Rectal smooth muscle tissue (tissue), 1 donor: Measurements from ENCODE around the gene SLC2A1.

Experiments
- H3K27ac ChIP-seq: one replicate; pipeline ENCODE4 v1.7.0; 2013; ENCODE audit warnings: low read depth, low read length, inconsistent platforms
- H3K27me3 ChIP-seq: one replicate; pipeline ENCODE4 v1.7.0; 2013; ENCODE audit warnings: low read length; ENCODE audit not compliant: control insufficient read depth, insufficient read depth
- H3K36me3 ChIP-seq: one replicate; pipeline ENCODE4 v1.7.0; 2013; ENCODE audit warnings: low read length; ENCODE audit not compliant: control insufficient read depth, insufficient read depth
- H3K4me1 ChIP-seq: one replicate; pipeline ENCODE4 v1.7.0; 2013; ENCODE audit warnings: low read length; ENCODE audit not compliant: control insufficient read depth, insufficient read depth
- H3K4me3 ChIP-seq: one replicate; pipeline ENCODE4 v1.7.0; 2013; ENCODE audit warnings: low read length
- H3K9ac ChIP-seq: one replicate; pipeline ENCODE4 v1.7.0; 2013; ENCODE audit warnings: low read length

SLC2A1 gene

DNA sequence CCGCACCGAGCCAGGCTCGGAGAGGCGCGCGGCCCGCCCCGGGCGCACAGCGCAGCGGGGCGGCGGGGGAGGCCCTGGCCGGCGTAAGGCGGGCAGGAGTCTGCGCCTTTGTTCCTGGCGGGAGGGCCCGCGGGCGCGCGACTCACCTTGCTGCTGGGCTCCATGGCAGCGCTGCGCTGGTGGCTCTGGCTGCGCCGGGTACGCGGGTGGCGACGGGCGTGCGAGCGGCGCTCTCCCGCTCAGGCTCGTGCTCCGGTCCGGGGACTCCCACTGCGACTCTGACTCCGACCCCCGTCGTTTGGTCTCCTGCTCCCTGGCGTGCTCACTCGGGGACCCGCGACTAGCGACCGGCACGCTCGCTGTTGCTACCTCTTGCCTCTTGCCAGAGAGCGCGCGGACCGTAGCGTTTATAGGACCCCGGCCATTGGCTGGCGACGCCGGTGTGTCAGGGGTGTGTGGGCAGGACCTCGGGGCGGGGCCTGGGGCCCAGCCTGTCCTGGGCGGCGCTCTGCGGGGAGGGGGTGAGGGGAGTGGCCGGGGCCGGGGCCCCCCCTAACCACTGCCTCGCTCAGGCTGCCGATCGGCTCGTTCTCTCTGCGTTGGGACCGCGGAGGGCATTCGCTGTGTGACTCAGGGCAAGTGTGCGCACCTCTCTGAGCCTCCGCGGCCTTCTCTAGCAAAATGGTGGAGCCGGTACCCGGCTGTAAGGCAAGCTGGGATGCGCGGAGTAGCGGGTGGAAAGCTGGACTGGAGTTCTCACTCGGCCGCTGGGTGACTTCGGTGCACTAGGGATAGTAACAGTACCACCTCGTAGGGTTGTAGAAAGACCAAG lies at the start of gene SLC2A1:
SLC2A1 (minus strand) TSS at position 381 of the 832 bp plus-strand sequence; CDS start at position 164, 217 bp downstream.
- Histone ChIP-seq H3K27ac (peak within 1 kb of the TSS; percentile 73), H3K9ac (peak within 1 kb of the TSS; percentile 69), H3K27me3 (no peaks in the 10 kb centered on the region), H3K36me3 (no peaks in the 10 kb centered on the region), H3K4me1 (peaks cover 18% of the 10 kb centered on the region), H3K4me3 (peak within 1 kb of the TSS; percentile 93)

DNA sequence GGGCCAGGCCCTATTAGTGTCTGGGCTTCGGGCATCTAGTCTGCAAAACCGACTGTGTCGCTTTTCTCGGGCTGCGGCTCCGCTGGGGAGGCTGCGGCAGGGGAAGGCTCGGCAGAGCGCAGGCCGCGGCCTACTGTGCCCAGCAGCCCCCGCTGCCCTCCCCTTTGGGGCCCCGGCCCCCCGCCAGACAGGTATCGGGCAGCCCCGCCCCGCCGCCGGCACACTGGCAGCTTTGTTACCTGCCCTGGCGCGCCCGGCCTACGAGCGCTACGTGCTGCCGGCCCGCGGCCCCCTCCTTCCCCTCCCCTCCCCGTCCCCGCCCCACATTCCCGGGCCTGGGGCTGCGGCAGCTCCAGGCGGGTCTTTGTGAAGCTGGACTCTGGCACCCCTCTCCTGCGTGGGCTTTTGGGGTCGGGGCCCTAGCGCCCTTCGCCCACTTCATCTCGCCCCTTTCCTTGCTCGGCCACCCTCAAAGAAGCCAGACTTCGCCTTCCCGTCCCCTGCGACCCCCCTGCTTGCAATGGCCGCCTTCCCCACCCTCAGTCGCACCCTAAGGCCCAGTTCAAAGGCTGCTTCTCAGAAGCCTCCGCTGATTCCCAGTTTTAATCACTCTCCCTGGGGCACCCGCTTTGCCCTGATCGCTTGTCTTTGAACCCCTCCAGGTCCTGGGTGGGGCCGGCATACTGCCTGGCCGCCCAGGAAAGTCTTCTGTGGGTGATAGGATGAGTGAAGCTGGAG lies 48.9 kb upstream of the SLC2A1 start:
- Histone ChIP-seq H3K9ac (no peak overlapping the region), H3K27me3 (no peaks in the 10 kb centered on the region), H3K27ac (no peak overlapping the region), H3K4me1 (no peaks in the 10 kb centered on the region), H3K36me3 (no peaks in the 10 kb centered on the region), H3K4me3 (no peak overlapping the region)

DNA sequence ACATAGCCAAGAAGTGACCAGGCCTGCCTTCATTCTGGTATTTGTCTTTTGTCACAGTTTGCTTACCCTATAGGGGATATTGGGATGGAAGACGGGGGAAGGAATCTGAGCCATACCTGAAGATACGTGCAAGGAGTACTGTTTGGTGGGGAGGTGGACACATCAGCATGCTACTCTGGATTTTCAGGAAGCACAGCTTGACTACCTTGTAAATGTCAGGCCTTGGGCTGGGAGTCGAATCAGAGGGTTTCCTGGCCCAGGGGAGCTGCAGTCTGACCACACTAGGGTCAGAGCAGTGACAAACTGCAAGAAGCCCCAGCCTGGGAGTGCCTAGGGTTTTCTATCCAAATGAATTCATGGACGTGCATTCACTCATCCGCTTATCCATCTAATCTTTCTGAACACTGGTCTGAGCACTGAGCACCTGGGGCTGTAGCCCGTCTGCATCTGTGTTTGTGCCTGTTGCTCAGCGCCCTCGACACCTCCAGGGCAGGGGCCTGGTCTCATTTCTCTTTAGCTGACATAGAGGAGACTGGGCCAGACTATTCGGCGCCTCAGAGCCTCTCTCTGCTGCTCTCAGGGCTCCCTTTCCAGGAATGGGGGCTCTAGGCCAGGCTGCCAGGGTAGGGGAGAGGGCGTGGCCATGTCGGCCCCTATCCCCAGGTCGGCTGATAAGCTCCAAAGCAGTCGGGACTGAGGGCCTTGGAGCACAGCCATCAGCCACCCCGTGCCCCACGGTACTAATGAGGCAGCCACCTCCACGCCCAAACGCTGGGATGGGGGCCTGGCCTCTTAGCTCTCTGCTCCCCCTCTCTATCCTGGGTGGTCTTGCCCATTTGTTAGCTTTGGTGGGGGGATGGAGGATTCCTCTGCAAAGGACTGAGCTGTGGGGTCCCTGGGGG lies 47.0 kb upstream of the SLC2A1 start:
- H3K27me3 ChIP-seq, result no peaks in the 10 kb centered on the region
- no peak overlapping the region for H3K9ac ChIP-seq
- H3K27ac ChIP-seq, result no peak overlapping the region
- no peaks in the 10 kb centered on the region for H3K36me3 ChIP-seq
- no peaks in the 10 kb centered on the region for H3K4me1 ChIP-seq
- no peak overlapping the region for H3K4me3 ChIP-seq

DNA sequence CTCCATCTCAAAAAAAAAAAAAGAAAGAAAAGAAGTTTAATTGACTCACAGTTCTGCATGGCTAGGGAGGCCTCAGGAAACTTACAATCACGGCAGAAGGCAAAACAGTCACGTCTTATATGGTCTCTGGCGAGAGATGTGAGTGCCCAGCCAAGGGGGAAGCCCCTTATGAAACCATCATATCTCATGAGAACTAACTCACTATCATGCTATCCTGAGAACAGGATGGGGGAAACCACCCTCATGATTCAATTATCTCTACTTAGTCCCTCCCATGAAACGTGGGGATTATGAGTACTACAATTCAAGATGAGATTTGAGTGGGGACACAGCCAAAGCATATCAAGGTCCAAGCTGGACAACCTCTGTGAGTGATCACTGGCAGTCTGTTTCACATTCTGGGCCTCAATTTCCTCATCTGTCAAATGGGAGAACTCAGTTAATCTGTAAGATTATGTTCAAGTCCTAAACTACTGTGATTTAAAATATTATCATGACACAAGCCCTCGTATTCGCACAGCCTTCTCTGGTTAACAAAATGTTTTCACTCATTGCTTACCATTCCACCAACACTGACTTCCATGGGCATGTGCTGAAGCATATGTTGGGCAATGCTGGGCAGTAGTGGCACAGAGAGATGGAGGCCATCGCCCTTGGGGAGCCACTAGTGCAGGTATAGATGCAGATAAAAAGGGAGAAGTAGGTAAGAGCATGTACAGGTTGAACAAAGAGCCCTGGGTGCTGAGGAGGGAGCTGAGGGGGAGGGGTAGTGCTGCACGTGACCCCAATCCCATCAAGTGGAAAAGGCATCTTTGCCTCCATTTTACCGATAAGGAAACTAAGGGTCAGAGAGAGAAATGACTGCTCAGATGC lies 46.2 kb upstream of the SLC2A1 start:
- H3K27ac ChIP-seq, result no peak overlapping the region
- H3K36me3 ChIP-seq, result no peaks in the 10 kb centered on the region
- H3K4me1 ChIP-seq, result no peaks in the 10 kb centered on the region
- H3K4me3 ChIP-seq, result no peak overlapping the region
- H3K27me3 ChIP-seq, result no peaks in the 10 kb centered on the region
- H3K9ac ChIP-seq, result no peak overlapping the region

DNA sequence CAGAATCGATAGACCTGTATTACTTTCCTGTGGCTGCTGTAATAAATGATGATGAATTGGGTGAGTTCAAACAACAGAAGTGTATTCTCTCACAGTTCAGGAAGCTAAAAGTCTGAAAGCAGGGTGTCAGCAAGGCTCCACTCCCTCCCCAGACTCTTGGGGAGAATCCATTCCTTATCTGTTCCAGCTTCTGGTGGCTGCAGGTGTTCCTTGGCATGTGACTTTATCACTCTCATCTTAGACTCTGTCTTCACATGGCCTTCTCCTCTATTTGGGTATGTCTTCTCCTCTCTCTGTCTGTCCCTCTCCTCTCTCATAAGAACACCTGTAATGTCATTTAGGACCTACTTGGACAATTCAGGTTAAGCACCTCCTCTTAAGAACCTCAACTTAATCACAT lies 44.1 kb upstream of the SLC2A1 start:
- H3K9ac ChIP-seq, result no peak overlapping the region
- no peak overlapping the region for H3K27ac ChIP-seq
- no peaks in the 10 kb centered on the region for H3K4me1 ChIP-seq
- no peak overlapping the region for H3K4me3 ChIP-seq
- no peaks in the 10 kb centered on the region for H3K36me3 ChIP-seq
- H3K27me3 ChIP-seq, result no peaks in the 10 kb centered on the region

DNA sequence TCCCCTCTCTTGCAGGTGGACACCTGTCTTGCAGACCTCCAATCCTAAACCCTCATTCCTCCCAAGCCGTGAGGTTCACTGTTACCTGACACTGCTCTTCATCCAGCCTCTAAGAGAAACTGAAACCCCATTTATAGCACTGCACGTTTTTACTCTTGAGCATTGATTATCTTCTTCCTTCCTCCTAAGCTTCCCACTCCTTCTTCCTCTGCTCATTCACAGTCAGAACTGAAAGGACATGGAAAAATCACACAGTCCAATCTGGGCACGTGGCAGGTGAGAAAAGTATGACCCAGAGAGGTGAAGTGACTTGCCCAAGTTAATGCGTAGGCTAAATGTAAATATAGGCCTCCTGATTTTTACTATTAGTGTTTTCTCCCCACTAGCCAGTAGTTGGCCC lies 43.4 kb upstream of the SLC2A1 start:
- Histone ChIP-seq H3K27ac (no peak overlapping the region), H3K4me3 (no peak overlapping the region), H3K36me3 (no peaks in the 10 kb centered on the region), H3K9ac (no peak overlapping the region), H3K27me3 (no peaks in the 10 kb centered on the region), H3K4me1 (no peaks in the 10 kb centered on the region)

DNA sequence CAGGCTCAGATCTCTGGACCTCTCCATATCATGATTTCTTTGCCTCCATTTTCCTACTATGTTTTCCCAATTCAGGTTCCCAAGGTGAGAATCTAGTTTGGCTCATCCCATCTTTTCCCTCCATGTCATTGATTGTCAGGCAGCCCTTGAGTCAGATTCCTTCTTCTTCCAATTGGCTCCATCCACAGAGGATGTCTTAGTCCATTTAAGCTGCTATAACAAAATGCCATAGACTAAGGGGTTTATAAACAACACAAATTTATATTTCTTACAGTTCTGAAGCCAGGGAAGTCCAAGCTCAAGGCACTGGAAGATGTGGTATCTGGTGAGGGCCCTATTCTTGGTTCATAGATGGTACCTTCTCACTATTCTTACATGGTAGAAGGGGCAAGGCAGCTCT lies 42.8 kb upstream of the SLC2A1 start:
- Histone ChIP-seq H3K27me3 (no peaks in the 10 kb centered on the region), H3K9ac (no peak overlapping the region), H3K4me3 (no peak overlapping the region), H3K4me1 (no peaks in the 10 kb centered on the region), H3K27ac (no peak overlapping the region), H3K36me3 (no peaks in the 10 kb centered on the region)

DNA sequence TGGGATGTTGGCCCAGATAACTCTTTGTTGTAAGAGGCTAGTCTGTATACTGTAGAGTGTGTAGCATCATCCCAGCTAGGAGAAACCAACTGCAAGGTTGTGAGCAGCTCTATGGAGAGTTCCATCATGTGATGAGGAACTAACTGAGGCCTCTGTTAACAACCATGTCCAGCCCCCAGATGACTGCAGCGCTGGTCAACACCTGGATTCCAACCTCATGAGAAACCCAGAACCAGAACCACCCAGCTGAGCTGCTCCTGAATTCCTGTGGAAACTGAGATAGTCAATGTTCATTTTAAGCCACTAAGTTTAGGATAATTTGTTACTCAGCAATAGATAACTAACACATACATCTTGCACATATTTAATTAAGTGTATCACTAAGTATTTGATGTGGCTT lies 41.6 kb upstream of the SLC2A1 start:
- no peaks in the 10 kb centered on the region for H3K4me1 ChIP-seq
- no peak overlapping the region for H3K27ac ChIP-seq

DNA sequence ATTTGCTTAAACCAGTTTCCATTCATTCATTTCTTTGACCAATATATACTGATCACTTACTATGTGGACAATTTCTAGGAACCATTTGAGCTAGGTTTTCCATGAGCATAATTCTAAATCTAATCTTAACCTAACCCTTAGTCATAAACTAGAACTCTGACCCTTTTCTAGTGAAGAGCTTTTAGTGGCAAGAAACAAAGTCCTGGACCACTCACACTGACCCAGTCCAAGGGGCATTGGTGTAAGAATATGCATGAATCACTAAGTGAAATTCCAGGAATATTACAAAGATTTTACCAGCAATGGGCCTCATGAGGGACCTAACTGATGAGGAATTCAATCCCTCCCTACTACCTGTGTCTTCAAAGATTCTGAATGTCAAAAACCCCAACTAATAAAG lies 40.6 kb upstream of the SLC2A1 start:
- Histone ChIP-seq H3K27ac (no peak overlapping the region), H3K36me3 (no peaks in the 10 kb centered on the region), H3K4me1 (no peaks in the 10 kb centered on the region), H3K4me3 (no peak overlapping the region), H3K27me3 (no peaks in the 10 kb centered on the region), H3K9ac (no peak overlapping the region)

More for the DNA sequence above, 41.6 kb upstream of the SLC2A1 start:
- no peaks in the 10 kb centered on the region for H3K27me3 ChIP-seq
- no peak overlapping the region for H3K9ac ChIP-seq
- no peak overlapping the region for H3K4me3 ChIP-seq
- H3K36me3 ChIP-seq, result no peaks in the 10 kb centered on the region

DNA sequence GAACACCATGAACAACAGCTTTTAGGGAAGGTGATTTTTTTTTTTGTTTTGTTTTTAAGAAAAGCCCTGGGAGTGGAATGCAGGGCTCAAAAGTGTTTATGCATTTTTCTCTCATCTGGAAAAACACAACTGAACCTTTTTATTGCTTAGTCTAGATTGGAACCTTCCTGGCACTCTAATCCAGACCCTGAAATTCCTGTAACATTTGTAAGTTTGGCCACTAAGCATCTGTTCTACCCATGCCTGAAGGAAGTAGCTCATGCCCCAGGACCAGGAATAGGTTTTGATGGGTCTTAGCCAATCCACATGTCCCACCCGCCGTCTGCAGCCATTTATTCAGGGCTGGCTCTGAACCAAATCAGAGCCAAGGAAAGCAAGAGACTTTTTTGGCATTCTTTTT lies 39.7 kb upstream of the SLC2A1 start:
- no peak overlapping the region for H3K9ac ChIP-seq
- H3K4me1 ChIP-seq, result no peaks in the 10 kb centered on the region
- no peak overlapping the region for H3K27ac ChIP-seq
- no peaks in the 10 kb centered on the region for H3K27me3 ChIP-seq
- H3K4me3 ChIP-seq, result no peak overlapping the region
- no peaks in the 10 kb centered on the region for H3K36me3 ChIP-seq

DNA sequence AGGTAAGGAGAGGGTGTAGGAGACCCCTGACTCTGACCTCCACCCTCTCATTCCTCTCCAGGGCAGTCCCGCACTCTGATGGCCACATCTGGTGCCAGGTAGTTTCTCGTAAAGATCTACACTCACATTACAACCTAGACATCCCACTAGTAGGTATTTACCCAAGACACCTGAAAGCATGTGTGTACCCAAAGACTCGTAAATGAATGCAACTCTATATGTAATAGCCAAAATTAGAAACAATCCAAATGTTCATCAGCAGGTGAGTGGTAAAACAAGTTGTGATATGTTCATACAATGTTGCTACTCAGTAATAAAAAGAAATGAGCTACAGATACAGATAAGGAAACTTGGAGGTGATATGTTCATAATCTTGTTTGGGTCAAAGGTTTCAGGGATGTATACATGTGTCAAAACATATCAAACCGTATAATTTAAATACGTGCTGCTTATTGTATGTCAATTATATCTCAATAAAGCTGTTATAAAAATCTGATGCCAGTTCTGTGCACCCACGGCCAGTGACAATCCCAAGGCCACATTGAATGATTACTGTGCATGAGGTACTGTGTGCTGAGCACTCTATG lies 37.8 kb upstream of the SLC2A1 start:
- no peak overlapping the region for H3K27ac ChIP-seq
- no peaks in the 10 kb centered on the region for H3K36me3 ChIP-seq
- H3K4me3 ChIP-seq, result no peak overlapping the region
- H3K27me3 ChIP-seq, result no peaks in the 10 kb centered on the region
- H3K9ac ChIP-seq, result no peak overlapping the region
- H3K4me1 ChIP-seq, result no peaks in the 10 kb centered on the region
